Measurements from ENCODE around the gene MSI2. TPM values are rescaled to one million over a fixed set of nuclear protein-coding genes. Genes with fewer than 3 reads are reported as not detected.

The MSI2 gene
- total RNA-seq, 1 donor from 2014 or later: 75.5 TPM

- Mint-ChIP-seq H3K9me3 (ENCODE audit: unreplicated experiment) (no peaks in the 10 kb centered on the region), H3K36me3 (ENCODE audit: unreplicated experiment) (peaks cover 39% of the 10 kb centered on the region), H3K27me3 (ENCODE audit: unreplicated experiment) (no peaks in the 10 kb centered on the region), H3K4me1 (ENCODE audit: unreplicated experiment) (peaks cover 16% of the 10 kb centered on the region), H3K27ac (ENCODE audit: unreplicated experiment) (no peak overlapping the region), H3K4me3 (ENCODE audit: unreplicated experiment) (no peak overlapping the region)
- DNase-seq (ENCODE audit: extremely low spot score, unreplicated experiment): no peak
- no peak for TF ChIP-seq CTCF (IDR thresholded peaks at IDR 0.05)
These were observed 21.7 kb downstream of the MSI2 start for GRCh38 chr17:57277923-57278604.

- DNase-seq (ENCODE audit: extremely low spot score, unreplicated experiment): no peak
- Mint-ChIP-seq H3K27me3 (ENCODE audit: unreplicated experiment) (no peaks in the 10 kb centered on the region), H3K9me3 (ENCODE audit: unreplicated experiment) (no peaks in the 10 kb centered on the region), H3K27ac (ENCODE audit: unreplicated experiment) (no peak overlapping the region), H3K36me3 (ENCODE audit: unreplicated experiment) (peaks cover 37% of the 10 kb centered on the region), H3K4me1 (ENCODE audit: unreplicated experiment) (peaks cover 21% of the 10 kb centered on the region), H3K4me3 (ENCODE audit: unreplicated experiment) (no peak overlapping the region)
- no peak for TF ChIP-seq CTCF (IDR thresholded peaks at IDR 0.05)
These were observed 22.5 kb downstream of the MSI2 start for GRCh38 chr17:57278740-57279387.

GRCh38 chr17:57279432-57279831 is 23.1 kb downstream of the MSI2 start:
- Mint-ChIP-seq H3K4me1 (ENCODE audit: unreplicated experiment) (peaks cover 23% of the 10 kb centered on the region), H3K9me3 (ENCODE audit: unreplicated experiment) (no peaks in the 10 kb centered on the region), H3K36me3 (ENCODE audit: unreplicated experiment) (peaks cover 32% of the 10 kb centered on the region), H3K27ac (ENCODE audit: unreplicated experiment) (no peak overlapping the region), H3K4me3 (ENCODE audit: unreplicated experiment) (no peak overlapping the region), H3K27me3 (ENCODE audit: unreplicated experiment) (no peaks in the 10 kb centered on the region)
- no peak for TF ChIP-seq CTCF (IDR thresholded peaks at IDR 0.05)
- DNase-seq (ENCODE audit: extremely low spot score, unreplicated experiment): no peak

GRCh38 chr17:57281887-57282286 is 25.6 kb downstream of the MSI2 start:
- Mint-ChIP-seq H3K4me3 (ENCODE audit: unreplicated experiment) (no peak overlapping the region), H3K36me3 (ENCODE audit: unreplicated experiment) (peaks cover 15% of the 10 kb centered on the region), H3K4me1 (ENCODE audit: unreplicated experiment) (peaks cover 46% of the 10 kb centered on the region), H3K27ac (ENCODE audit: unreplicated experiment) (no peak overlapping the region), H3K9me3 (ENCODE audit: unreplicated experiment) (no peaks in the 10 kb centered on the region), H3K27me3 (ENCODE audit: unreplicated experiment) (no peaks in the 10 kb centered on the region)
- TF ChIP-seq CTCF (IDR thresholded peaks at IDR 0.05): no peak
- DNase-seq (ENCODE audit: extremely low spot score, unreplicated experiment): no peak

GRCh38 chr17:57282296-57282695 is 26.0 kb downstream of the MSI2 start:
- Mint-ChIP-seq H3K9me3 (ENCODE audit: unreplicated experiment) (no peaks in the 10 kb centered on the region), H3K4me3 (ENCODE audit: unreplicated experiment) (no peak overlapping the region), H3K4me1 (ENCODE audit: unreplicated experiment) (peaks cover 48% of the 10 kb centered on the region), H3K27ac (ENCODE audit: unreplicated experiment) (no peak overlapping the region), H3K27me3 (ENCODE audit: unreplicated experiment) (no peaks in the 10 kb centered on the region), H3K36me3 (ENCODE audit: unreplicated experiment) (peaks cover 15% of the 10 kb centered on the region)
- TF ChIP-seq CTCF (IDR thresholded peaks at IDR 0.05): peak; percentile 27
- DNase-seq (ENCODE audit: extremely low spot score, unreplicated experiment): no peak

Data from osteocyte (in vitro differentiated cells).